Left lung (tissue), 10 donors: Measurements from ENCODE around the gene ADPRS. TPM values are rescaled to one million over a fixed set of nuclear protein-coding genes. Genes with fewer than 3 reads are reported as not detected.

Experiments used
- ATAC-seq: fragments of 200-7000 bp; cut with Tn5 transposase; one replicate; pipeline ENCODE4 v1.9.1; 2020; ENCODE audit warnings: moderate library complexity
- DNase-seq, 4 donors: peaks; one replicate each; pipeline ENCODE4 v3.0.0-alpha.2; 2013 to 2020
- H3K27ac ChIP-seq, 2 donors: fragments of 200-600 bp; sonication (generic) in 1 of 2; one replicate each; pipeline versions ENCODE4 v1.5.0 to v1.8.0; 2020 to 2021
- H3K27me3 ChIP-seq, 2 donors: fragments of 200-600 bp; sonication (generic) in 1 of 2; one replicate each; pipeline versions ENCODE4 v1.5.0 to v1.8.0; 2020 to 2021
- H3K36me3 ChIP-seq, 2 donors: fragments of 200-600 bp; sonication (generic) in 1 of 2; one replicate each; pipeline versions ENCODE4 v1.5.0 to v1.8.0; 2020 to 2021
- H3K4me1 ChIP-seq, 2 donors: fragments of 200-600 bp; one replicate each; pipeline ENCODE4 v1.8.0; 2021
- H3K4me3 ChIP-seq, 2 donors: fragments of 200-600 bp; sonication (generic) in 1 of 2; one replicate each; pipeline versions ENCODE4 v1.5.0 to v1.8.0; 2020 to 2021; ENCODE audit warnings: mild to moderate bottlenecking in 1 of 2
- H3K9me3 ChIP-seq, 2 donors: fragments of 200-600 bp; sonication (generic) in 1 of 2; one replicate each; pipeline versions ENCODE4 v1.5.0 to v1.8.0; 2020 to 2021
- intact Hi-C, 2 donors: fragments of 100-400 bp; cut with DNase I; formaldehyde crosslinking; loops; one replicate each; pipeline versions ENCODE4 v1.11.2 to v1.14.2; 2022
- polyA plus RNA-seq, 6 donors: library from polyadenylated mRNA; unstranded; fragments of 120-200 nt; gene quantifications; one replicate each; pipeline ENCODE4 v1.2.1, GENCODE V29; 2013; ENCODE audit not compliant: insufficient read length in 6 of 6
- total RNA-seq, 2 donors: library from RNA; stranded (reverse); fragmentation: NEBNext Ultra II Directional; extraction: Animal tissue kit (Norgen Biotek cat#: 25700); gene quantifications; one replicate each; pipeline ENCODE4 v1.2.1, GENCODE V29; 2021
- TF ChIP-seq, protein P1 (sequence below), 2 donors: fragments of 200-600 bp; sonication (generic) in 1 of 2; IDR thresholded peaks; one replicate each; pipeline versions ENCODE4 v1.5.0 to v1.8.0; 2021; ENCODE audit warnings: antibody characterized with exemption in 2 of 2
- donor health status: DM: no; HTN: yes; CAD: no.
- donor health status: DM: no; HTN: no; CAD: no.

The ADPRS gene
- total and polyA plus RNA-seq, 8 donors = 26.3 to 30.4 (median 28.4) TPM

DNA sequence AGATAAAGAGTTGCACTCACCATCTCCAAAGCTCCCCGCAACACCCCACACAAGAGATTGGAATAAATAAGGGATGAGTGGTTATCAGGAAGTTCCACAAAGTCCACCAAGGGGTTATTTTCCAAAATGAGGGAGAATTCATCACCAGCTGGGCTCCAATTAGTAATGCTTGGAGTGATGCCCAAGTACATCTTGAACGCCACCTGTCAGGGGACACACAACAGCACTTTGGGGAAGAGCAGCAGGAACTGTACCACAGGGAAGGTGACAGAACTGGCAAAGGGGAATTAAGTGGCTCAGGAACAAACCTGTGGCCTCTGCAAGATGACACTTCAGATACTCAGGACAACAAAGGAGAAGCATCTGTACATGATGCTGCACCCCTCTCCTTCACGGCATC, 49.1 kb downstream of the ADPRS start:
- no peak for DNase-seq
- intact Hi-C loops = no loop called here
- no peak overlapping the region for H3K4me3 ChIP-seq
- H3K27me3 ChIP-seq = no peaks in the 10 kb centered on the region
- peaks cover 0 to 41% of the 10 kb centered on the region in 2 donors for H3K36me3 ChIP-seq
- no peak for ATAC-seq
- H3K9me3 ChIP-seq = no peaks in the 10 kb centered on the region
- TF ChIP-seq, protein P1, sequence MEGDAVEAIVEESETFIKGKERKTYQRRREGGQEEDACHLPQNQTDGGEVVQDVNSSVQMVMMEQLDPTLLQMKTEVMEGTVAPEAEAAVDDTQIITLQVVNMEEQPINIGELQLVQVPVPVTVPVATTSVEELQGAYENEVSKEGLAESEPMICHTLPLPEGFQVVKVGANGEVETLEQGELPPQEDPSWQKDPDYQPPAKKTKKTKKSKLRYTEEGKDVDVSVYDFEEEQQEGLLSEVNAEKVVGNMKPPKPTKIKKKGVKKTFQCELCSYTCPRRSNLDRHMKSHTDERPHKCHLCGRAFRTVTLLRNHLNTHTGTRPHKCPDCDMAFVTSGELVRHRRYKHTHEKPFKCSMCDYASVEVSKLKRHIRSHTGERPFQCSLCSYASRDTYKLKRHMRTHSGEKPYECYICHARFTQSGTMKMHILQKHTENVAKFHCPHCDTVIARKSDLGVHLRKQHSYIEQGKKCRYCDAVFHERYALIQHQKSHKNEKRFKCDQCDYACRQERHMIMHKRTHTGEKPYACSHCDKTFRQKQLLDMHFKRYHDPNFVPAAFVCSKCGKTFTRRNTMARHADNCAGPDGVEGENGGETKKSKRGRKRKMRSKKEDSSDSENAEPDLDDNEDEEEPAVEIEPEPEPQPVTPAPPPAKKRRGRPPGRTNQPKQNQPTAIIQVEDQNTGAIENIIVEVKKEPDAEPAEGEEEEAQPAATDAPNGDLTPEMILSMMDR (IDR thresholded peaks at IDR 0.05) = no peak
- H3K27ac ChIP-seq = no peak overlapping the region
- H3K4me1 ChIP-seq = peaks cover 9 to 57% of the 10 kb centered on the region in 2 donors

DNA sequence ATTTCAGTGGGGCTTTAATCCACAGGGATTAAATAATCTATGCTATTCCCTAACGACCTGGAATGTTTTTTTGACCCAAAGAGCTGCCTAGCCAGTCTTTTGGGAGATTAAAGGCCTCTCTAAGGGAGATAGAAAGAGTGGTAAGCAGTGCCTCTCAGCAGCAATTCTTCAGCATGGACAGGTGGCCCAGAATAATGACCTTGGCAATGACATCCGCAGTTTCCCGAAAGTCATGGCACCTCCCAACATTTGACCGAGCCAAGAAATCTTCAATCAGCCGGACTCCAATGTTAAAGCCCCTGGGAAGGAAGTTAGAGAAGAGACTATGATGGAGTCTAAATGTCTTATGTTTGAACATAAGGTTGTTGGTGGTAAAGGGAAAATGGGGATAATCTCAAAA, 50.8 kb downstream of the ADPRS start:
- no peak for DNase-seq
- H3K27me3 ChIP-seq = no peaks in the 10 kb centered on the region
- H3K4me3 ChIP-seq = no peak overlapping the region
- intact Hi-C loops = no loop called here
- H3K4me1 ChIP-seq = peaks cover 9 to 61% of the 10 kb centered on the region in 2 donors
- no peaks in the 10 kb centered on the region for H3K9me3 ChIP-seq
- H3K27ac ChIP-seq = no peak overlapping the region
- no peak for ATAC-seq
- H3K36me3 ChIP-seq = peaks cover 0 to 41% of the 10 kb centered on the region in 2 donors
- TF ChIP-seq, protein P1 (IDR thresholded peaks at IDR 0.05) = no peak

DNA sequence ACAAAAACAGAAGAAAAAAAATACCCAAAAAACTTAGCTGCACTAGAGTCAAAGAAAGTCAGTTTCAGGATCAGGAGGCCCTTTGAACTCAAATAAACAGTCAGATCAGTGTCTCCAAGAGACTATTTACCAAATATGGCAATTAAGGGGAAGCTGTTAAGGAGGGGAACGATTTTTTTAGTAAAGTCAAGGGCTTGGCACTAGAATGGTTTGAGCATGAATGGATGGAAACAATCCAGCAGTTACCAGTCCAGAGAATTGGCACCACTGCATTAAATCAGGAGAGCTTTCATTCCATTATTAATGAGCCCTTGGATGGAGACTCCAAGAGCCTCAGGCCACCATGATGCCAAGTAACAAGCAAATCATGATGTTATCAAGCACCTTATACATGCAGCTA, 53.4 kb downstream of the ADPRS start:
- Histone ChIP-seq H3K4me1 (peaks cover 0 to 41% of the 10 kb centered on the region in 2 donors), H3K36me3 (peaks cover 0 to 37% of the 10 kb centered on the region in 2 donors), H3K9me3 (no peaks in the 10 kb centered on the region), H3K4me3 (no peak overlapping the region), H3K27me3 (no peaks in the 10 kb centered on the region), H3K27ac (peak overlapping the region; percentile 13)
- ATAC-seq = peak; percentile 59
- intact Hi-C loops = no loop called here
- TF ChIP-seq, protein P1 (IDR thresholded peaks at IDR 0.05) = no peak
- DNase-seq = no peak

DNA sequence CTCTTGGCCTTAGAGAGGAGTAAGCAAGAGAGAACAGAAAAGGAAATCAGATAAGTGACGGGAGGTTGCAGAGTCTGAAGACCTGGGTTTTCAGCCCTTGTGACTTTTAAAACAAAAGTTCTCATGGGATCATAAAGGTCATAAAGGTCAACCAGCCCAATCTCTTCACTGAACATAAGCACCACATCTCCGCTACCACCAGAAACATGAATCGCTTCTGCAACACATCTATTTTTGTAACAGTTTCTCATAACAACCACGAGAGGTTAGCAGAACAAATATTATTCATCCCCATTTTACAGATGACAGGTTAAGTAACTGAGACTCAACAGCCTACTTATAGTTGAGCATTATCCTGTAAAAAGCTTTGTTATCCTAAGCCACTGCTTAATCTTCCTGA, 54.7 kb downstream of the ADPRS start:
- Histone ChIP-seq H3K4me3 (no peak overlapping the region), H3K4me1 (peaks cover 5 to 48% of the 10 kb centered on the region in 2 donors), H3K27me3 (no peaks in the 10 kb centered on the region), H3K9me3 (no peaks in the 10 kb centered on the region), H3K36me3 (peaks cover 0 to 24% of the 10 kb centered on the region in 2 donors), H3K27ac (no peak overlapping the region)
- DNase-seq = no peak
- intact Hi-C loops = no loop called here
- no peak for ATAC-seq
- TF ChIP-seq, protein P1 (IDR thresholded peaks at IDR 0.05) = no peak

Other genes with a start within 250 kb of the ADPRS start
- 10 to 100 TPM; 24.3 to 29.7 TPM for gene AGO1, start 205.7 kb upstream of the ADPRS start, total RNA-seq
- 10 to 100 TPM; 20.8 to 24.2 (median 21.8) TPM for gene AGO1, start 205.7 kb upstream of the ADPRS start, polyA plus RNA-seq
- 10 to 100 TPM; 28.0 to 30.1 TPM for gene AGO3, start 157.8 kb upstream of the ADPRS start, total RNA-seq
- gene AGO3, start 157.8 kb upstream of the ADPRS start, polyA plus RNA-seq = 10 to 100 TPM; 18.7 to 23.1 (median 21.1) TPM
- 1 to 10 TPM in 1 of 2 donors, under 1 TPM in 1; 0.32 to 5.8 TPM for gene TEKT2, start 4.8 kb upstream of the ADPRS start, total RNA-seq
- 10 to 100 TPM in 4 of 6 donors, 1 to 10 TPM in 2; 5.9 to 16.0 (median 12.8) TPM for gene TEKT2, start 4.8 kb upstream of the ADPRS start, polyA plus RNA-seq
- gene COL8A2, start 36.3 kb downstream of the ADPRS start, total RNA-seq = 1 to 10 TPM; 7.0 to 8.4 TPM
- 1 to 10 TPM in 1 of 6 donors, under 1 TPM in 5; 0.43 to 1.0 (median 0.91) TPM for gene COL8A2, start 36.3 kb downstream of the ADPRS start, polyA plus RNA-seq
- 10 to 100 TPM; 66.0 to 71.4 TPM for gene TRAPPC3, start 60.6 kb downstream of the ADPRS start, total RNA-seq
- 10 to 100 TPM; 45.5 to 57.1 (median 52.7) TPM for gene TRAPPC3, start 60.6 kb downstream of the ADPRS start, polyA plus RNA-seq
- gene MAP7D1, start 67.3 kb downstream of the ADPRS start, total RNA-seq = 100 to 1,000 TPM; 123 to 147 TPM
- 10 to 100 TPM; 54.6 to 86.9 (median 71.3) TPM for gene MAP7D1, start 67.3 kb downstream of the ADPRS start, polyA plus RNA-seq
- gene THRAP3, start 135.6 kb downstream of the ADPRS start, total RNA-seq = 10 to 100 TPM; 86.2 to 93.0 TPM
- gene THRAP3, start 135.6 kb downstream of the ADPRS start, polyA plus RNA-seq = 100 to 1,000 TPM; 135 to 167 (median 151) TPM
- 10 to 100 TPM in 1 of 2 donors, 1 to 10 TPM in 1; 7.1 to 25.9 TPM for gene SH3D21, start 217.5 kb downstream of the ADPRS start, total RNA-seq
- 10 to 100 TPM; 12.7 to 27.3 (median 18.4) TPM for gene SH3D21, start 217.5 kb downstream of the ADPRS start, polyA plus RNA-seq
- gene EVA1B, start 234.8 kb downstream of the ADPRS start, total RNA-seq = 10 to 100 TPM; 34.2 to 34.7 TPM
- gene EVA1B, start 234.8 kb downstream of the ADPRS start, polyA plus RNA-seq = 10 to 100 TPM; 21.9 to 53.7 (median 36.1) TPM